GM08714 (cell line): Measurements from ENCODE around the gene CLDN22.
"Not testable (repeated sequence)": the region's sequence is repeated elsewhere in the genome, so short reads cannot be mapped to it uniquely, and the experiment has no call there.

Source experiments
- H3K4me3 ChIP-seq: fragments of 200-500 bp; sonication (Bioruptor generic); 2 replicates; pipeline ENCODE4 v1.5.1; 2014; ENCODE audit warnings: mild to moderate bottlenecking, low read length, inconsistent platforms
- ZNF274 ChIP-seq: IDR thresholded peaks from 2 replicates; pipeline ENCODE4 v1.6.1; 2012; ENCODE audit warnings: mild to moderate bottlenecking, low read depth, low read length

The CLDN22 gene

DNA sequence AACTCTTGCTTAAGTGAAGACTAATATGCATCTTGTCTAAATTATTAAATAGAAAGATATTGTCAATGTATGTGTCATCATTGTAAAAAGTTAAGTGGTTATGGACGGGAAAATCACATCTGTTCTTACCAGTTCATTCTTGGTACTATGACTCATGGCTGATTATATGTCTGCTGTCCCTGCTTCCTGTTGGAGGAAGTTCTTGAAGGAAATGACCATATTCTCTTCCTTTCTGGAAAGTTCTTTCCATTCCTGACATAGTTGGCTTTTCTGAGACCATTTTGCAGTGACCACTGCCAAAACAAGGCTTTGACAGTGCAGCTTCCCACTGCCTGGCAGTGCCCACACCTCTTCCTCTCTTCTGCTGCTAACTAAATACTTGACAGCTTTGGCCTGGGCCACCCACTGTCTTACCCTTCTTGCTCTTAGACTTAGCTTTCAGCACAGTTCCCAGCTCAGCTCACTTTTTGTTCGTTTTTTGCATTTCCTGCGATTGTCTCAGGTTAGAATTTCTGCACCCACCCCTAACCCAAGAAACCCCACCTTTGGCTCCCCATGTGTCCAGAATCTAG, 15.4 kb upstream of the CLDN22 start:
- no peak for TF ChIP-seq ZNF274

DNA sequence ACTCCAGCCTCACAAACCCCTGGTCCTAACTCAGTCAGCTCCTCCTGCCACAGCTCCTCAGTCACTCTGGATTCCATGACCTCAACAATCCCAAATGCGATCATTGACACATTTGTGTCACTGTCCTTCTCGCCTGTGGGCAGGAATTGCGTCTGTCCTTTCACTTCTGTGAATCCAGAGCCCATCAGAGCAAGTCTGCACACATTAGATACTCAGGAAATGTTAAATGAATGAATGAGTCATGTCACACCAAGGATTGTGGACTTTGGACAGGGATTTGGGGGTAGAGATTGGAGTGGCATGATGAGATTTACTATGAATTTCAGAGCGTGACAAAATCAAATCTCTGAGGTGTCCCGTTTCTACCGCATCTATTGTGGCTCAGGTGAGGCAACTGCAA, 13.9 kb upstream of the CLDN22 start:
- H3K4me3 ChIP-seq: no peak overlapping the region

More for the DNA sequence above, 15.4 kb upstream of the CLDN22 start:
- no peak overlapping the region for H3K4me3 ChIP-seq

DNA sequence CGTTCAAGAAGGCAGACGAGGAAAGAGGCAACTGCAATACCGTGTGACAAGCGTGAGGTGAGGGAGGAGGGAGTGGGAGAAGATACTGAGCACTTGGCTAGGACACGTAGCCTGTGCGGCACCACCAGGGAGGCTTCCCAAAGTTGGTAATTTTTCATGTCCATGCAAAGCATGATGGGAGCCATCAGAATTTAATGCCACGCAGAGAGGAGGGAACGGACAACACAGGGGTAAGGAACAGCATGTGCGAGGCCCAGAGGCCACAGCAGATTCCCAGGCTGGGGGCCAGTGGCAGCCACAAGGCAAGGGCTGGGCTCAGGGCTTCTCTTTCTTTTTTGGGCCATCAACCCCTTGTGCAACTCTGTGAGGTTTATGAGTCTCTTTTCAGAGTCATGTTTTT, 13.1 kb upstream of the CLDN22 start:
- no peak for TF ChIP-seq ZNF274
- no peak overlapping the region for H3K4me3 ChIP-seq

More for the DNA sequence above, 13.9 kb upstream of the CLDN22 start:
- TF ChIP-seq ZNF274: no peak

DNA sequence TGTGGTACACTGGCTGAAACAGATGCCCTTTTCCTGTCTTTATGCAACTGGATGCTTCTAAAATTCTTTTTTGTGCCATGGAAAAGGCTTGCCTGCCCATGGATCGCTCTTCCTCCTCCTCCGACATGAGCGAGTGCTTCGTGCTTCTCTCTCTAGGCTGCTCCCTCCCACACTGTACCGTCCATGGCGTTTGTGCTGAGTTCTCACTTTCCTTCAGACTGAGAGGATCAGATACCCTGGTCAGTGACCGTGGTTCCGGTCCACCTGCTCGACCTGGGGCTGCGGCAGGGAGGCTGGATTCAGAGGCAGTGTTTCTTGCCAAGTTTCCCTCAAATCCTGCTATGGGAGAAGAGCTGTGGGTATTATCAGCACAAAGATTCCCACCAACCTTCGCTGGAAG, 12.4 kb upstream of the CLDN22 start:
- TF ChIP-seq ZNF274: no peak
- H3K4me3 ChIP-seq: no peak overlapping the region

DNA sequence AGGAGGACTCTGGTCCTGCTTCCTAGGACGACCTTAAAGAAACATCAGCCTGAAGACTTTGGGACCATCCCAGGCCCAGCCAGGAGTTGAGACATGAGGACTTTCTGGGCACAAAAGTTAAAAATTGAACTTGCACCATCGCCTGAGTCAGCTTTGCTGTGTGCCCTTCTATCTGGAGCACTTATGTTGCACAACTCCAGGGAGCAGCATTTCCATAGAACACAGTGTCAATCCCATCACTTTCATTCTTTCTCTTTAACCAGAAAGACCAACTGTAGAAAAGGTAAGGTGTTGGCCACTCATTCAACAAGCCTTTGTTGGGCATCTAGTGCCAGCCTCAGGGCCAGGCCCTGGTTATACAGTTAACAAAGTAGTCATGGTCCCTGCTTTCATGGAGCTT, 10.8 kb upstream of the CLDN22 start:
- no peak overlapping the region for H3K4me3 ChIP-seq
- no peak for TF ChIP-seq ZNF274

DNA sequence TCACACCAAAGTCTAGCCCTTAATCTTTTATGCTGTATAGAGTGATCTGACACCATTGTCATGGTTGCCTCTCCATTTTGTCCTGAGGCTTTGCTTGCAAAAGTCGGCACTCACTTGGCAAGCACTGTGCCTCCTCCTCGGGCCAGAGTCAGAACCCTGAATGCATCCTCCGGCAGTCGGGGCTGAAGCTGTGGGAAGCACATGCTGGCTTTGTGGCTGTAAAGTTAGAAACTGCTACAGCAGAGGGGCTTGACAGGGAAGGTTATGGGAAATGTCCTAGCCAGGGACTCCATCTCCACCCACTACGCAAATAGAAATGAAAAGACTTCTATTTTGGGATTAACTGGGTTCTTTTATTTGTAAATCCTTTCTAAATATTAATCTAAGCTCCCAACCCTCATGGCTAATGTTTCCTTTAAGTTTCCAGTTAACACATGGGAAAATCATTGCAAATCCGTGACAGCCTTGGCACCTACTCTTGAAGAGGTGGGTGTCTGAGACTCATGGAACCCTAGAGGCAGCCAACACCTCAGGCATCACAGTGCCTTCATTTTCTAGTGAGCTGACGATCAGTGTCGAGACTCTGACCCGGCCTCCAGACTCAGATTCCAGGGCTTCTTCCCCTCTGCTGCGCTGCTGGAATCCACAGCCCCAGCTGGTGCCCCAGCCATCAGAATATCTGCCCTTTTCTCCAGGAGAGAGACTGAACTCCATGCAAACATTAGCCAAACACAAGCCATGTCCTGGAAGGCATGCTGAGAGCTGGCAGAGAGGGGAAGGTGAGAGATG, 10.1 kb upstream of the CLDN22 start:
- H3K4me3 ChIP-seq: no peak overlapping the region
- no peak for TF ChIP-seq ZNF274

DNA sequence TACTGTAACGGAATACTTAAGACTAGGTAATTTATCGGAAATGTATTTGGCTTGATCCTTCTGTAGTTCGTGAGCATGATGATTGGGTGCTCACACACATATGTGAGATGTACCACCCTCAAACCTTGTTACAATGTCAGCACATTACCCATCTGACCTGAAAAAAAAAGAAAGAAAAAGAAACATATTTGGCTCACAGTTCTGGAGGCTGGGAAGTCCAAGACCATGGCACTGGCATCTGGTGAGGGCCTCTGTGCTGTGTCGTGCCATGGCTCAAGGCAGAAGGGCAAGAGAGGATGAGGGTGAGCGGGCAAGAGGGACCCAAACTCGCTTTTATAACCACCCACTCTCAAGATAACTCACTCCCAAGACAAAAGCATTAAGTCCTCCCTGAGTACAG, 9.2 kb upstream of the CLDN22 start:
- H3K4me3 ChIP-seq: no peak overlapping the region
- TF ChIP-seq ZNF274: no peak

DNA sequence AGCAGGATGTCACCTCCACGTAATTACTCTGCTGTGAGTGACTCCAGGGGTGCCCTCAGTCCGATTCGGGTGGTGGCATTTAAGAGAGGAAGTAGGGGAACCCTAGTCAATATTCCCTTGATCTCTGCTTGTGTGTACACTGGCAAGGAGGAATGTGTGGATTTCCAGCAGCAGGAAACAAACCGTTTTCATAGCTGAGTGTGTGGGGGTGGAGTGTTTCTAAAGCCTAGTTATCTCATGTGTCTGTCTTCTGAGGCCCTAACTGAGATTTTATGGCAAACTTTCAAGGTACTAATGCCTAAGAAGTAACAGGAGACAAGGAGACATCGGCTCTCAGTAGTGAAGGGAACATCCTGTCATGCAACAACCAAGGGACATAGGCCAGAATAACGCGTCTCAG, 8.8 kb upstream of the CLDN22 start:
- H3K4me3 ChIP-seq: no peak overlapping the region
- no peak for TF ChIP-seq ZNF274

DNA sequence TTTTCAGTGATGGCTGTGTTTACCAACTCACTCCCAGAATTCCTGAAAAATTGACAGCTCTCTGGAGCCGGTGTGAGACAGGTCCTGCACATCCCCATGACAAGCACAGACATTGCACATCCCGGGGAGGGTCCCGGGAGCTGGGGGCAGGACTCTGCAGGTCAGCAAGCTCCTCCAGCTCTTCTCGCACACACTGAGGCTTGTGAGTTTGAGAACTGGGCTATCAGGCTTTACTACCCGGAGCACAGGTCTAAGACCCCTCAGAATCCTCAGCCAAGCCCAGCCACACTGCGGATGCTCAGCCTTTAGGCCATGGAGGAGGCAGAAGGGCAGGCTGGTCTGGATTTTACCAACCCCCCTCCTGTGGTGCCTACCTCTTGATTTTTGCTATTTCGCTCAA, 7.8 kb upstream of the CLDN22 start:
- no peak overlapping the region for H3K4me3 ChIP-seq
- TF ChIP-seq ZNF274: no peak

DNA sequence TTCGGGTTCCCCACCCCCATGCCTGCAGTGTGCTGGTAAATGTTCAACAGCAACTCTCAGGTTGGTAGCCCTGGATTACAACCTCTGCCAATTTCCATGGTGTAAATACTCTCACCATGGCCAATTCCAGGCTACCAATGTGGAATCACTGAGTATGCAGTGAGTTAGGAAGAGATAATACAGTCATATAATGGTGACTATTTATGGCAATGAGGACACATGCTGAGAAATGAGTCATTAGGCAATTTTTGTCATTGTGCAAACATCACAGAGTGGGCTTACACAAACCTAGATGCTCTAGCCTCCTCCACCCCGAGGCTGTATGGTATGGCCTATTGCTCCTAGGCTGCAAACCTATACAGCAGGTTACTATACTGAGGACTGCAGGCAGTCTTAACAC, 6.8 kb upstream of the CLDN22 start:
- H3K4me3 ChIP-seq: no peak overlapping the region
- no peak for TF ChIP-seq ZNF274

DNA sequence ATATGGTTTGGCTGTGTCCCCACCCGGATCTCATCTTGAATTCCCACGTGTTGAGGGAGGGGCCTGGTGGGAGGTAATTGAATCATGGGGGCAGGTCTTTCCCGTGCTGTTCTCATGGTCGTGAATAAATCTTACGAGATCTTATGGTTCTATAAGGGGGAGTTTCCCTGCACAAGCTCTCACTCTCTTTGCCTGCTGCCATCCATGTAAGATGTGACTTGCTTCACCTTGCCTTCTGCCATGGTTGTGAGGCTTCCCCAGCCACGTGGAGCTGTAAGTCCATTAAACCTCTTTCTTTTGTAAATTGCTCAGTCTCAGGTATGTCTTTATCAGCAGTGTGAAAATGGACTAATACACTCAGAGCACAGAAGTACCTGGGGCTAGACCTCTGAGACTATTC, 6.3 kb upstream of the CLDN22 start:
- H3K4me3 ChIP-seq: not testable (repeated sequence)

DNA sequence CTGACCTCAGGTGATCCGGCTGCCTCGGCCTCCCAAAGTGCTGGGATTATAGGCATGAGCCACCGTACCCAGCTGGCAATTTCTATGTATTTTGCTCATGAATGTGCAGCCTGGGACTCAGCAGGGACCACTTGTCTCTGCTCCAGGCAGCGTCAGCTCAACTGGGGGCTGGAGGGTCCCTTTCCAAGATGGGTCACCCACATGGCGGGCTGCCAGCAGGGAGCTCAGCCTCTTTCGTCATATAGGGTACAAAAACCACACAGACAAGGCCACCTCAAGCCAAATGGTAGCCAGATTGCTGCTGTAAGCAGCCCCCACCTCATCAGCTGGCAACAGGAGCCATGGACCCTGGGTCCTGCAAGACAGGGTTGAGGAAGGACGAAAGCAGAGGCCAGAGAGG, 4.5 kb upstream of the CLDN22 start:
- no peak for TF ChIP-seq ZNF274
- no peak overlapping the region for H3K4me3 ChIP-seq

DNA sequence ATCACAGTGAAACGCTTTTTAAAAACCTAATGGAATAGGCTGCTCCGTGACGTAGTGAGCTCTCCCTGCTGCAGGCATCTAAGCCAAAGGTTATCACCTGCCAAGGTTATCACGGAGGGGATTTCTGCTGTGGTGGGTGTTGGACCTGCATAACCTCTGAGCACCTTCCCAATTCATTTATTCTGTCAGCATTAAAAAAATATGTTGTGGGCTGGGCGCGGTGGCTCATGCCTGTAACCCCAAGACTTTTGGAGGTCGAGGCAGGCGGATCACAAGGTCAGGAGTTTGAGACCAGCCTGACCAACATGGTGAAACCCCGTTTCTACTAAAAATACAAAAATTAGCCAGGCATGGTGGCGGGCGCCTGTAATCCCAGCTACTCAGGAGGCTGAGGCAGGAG, 4.0 kb upstream of the CLDN22 start:
- not testable (repeated sequence) for H3K4me3 ChIP-seq

DNA sequence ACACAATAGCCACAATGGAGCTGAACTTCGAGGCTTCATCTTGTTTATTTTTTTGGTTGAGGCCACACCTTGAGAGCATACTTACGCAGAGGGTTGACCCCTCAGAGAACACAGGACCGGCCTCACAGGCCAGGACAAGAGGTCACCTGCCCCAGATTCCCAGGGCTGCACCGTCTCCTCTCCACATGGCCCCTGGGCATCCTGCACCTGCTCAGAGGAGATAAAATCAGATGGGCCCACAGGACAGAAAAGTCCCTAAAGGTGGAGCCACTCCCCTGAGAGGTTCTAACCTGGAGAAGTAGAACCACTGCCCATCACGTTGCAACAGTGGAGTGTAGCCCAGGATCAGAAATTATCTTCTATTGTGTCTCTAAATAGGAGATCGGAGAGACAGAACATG, 3.2 kb upstream of the CLDN22 start:
- no peak for TF ChIP-seq ZNF274

DNA sequence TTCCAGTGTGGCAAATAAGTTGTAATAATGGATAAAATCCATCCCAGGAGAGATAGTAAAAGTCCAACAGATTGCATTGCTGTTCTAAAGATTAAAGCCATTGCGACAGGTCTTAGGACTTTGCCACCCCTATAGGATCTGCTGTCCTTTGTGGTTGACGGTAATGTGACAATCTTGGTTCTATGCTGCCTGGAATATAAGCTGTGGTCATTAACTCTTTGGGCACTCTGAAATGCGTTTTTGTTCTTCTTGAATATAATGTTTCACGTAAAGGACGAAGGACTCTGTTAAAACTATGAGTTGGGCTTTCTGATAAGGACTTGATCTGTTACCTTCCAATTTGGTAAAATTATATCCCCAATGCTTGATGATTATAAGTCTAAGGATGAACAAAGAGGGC, 2.2 kb upstream of the CLDN22 start, which contains the start of gene CLDN24:
TSS of gene CLDN24 (minus strand) at position 101 of the 400 bp plus-strand sequence. CDS start at position 101, 0 bp downstream.
- TF ChIP-seq ZNF274: no peak
- H3K4me3 ChIP-seq: no peak within 1 kb of the TSS

More for the DNA sequence above, 3.2 kb upstream of the CLDN22 start:
- no peak overlapping the region for H3K4me3 ChIP-seq

DNA sequence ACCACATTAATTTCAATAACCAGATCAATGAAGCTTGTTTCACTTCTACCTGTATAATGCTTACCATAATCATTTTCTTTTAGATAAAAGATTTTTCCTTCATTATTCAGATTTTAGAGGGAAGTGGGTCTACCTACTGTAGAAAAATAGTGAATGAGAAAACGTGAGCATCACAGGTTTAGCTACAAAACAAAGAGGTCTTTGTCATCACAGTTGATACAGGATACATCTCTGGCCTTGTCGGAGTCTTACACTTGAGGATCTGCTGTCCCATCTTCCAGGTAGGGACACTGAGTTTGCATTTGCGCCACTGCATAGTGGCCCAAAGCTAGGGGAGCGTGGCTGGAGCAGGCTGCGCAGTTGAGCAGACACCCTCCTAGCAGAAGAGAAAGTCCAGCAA, 1.4 kb upstream of the CLDN22 start:
- H3K4me3 ChIP-seq: no peak overlapping the region
- TF ChIP-seq ZNF274: no peak
